Measurements from ENCODE around the gene PEX16.

Gene PEX16

GRCh38 chr11:45917623-45918330 is at the start of gene PEX16:
TSS of gene PEX16 (minus strand) at chr11:45917877. CDS start at chr11:45917811, 66 bp downstream.
- DNase-seq: peak; percentile 94

GRCh38 chr11:45964911-45965389 is 47.3 kb upstream of the PEX16 start:
- peak; percentile 35 for DNase-seq

- no peak for DNase-seq
Observed at GRCh38 chr11:45961751-45962240, 44.1 kb upstream of the PEX16 start.

GRCh38 chr11:45960387-45961095 is 42.9 kb upstream of the PEX16 start:
- no peak for DNase-seq

GRCh38 chr11:45959851-45960250 is 42.2 kb upstream of the PEX16 start:
- DNase-seq: no peak

GRCh38 chr11:45949992-45950407 is 32.3 kb upstream of the PEX16 start:
- no peak for DNase-seq

DNA sequence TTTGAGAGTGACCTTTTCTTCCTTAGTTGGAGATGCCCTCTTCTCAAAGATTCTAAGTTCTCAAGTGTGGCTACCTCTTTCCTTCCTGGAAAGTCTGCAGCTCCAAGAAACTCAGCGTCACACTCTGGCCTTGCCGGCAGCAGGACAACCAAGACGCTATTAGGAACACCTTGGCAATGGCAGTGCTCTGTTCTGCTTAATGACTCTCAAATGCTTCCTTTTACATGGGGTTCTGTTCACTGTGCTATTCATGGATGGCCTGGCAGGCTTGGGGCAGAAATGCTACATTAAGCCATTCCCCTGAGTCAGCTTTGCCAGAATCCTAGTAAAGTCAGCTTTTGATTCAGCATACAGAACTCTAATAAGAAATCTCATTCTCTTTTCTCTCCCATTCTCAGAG is 30.7 kb upstream of the PEX16 start:
- DNase-seq: no peak

GRCh38 chr11:45947885-45948284 is 30.2 kb upstream of the PEX16 start:
- no peak for DNase-seq

- DNase-seq: no peak
Observed at GRCh38 chr11:45945397-45945999, 27.8 kb upstream of the PEX16 start.

DNA sequence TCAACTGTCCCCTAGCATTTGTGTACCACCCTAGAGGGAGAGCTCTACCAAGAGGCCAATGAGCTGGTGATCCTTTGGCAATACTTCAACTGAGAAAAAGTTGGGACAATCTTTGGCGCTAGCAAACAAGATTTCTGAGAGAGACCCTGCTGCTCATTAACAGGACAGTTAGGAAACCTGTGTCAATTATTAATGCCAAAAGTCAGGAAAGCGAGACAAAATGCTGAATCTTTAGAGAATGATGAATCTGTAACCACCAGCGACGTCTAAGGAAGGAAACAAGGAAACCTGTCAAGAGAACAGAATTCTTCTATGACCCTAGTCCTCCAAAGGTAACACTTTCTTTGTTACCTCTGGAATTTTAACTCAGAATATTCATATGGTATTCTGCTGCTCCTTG is 24.7 kb upstream of the PEX16 start:
- DNase-seq: no peak

- no peak for DNase-seq
Observed at GRCh38 chr11:45941285-45941684, 23.6 kb upstream of the PEX16 start.

GRCh38 chr11:45939836-45940235 is 22.2 kb upstream of the PEX16 start:
- no peak for DNase-seq

- no peak for DNase-seq
Observed at GRCh38 chr11:45937916-45938315, 20.2 kb upstream of the PEX16 start.

GRCh38 chr11:45936511-45937054 is 18.9 kb upstream of the PEX16 start:
- no peak for DNase-seq

DNA sequence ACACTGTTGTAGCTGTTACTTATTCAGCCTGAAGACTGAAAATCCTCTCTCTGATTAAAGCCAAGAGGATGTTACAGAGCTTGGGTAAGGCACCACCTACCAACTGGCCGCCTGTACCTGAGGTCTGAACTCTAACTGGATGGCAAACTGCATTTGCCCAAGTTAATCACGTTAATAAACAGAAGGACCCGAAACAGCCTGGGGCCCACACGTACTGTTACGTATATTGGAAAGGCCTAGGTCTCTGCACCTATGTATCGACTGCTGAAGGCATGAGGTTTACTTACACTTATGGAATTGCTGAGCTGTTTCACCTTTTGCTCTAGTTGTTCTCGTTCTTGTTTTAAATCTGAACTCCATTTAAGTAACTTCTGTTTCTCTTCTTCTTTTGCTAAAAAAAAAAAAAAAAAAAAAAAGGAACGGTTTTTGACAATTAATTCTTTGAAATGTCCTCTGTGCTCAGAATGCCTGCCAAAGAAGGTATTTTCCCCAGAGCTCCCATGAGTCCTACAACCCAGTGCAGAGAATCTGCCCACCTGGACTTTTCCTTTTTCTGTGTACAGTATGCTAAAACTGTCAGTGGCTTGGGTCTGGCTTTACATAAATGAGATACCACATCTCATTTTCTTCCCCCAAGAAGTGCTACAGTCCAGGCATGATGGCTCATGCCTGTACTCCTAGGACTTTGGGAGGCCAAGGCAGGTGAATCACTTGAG is 17.8 kb upstream of the PEX16 start:
- DNase-seq: no peak

GRCh38 chr11:45934580-45935318 is 17.1 kb upstream of the PEX16 start:
- DNase-seq: no peak

GRCh38 chr11:45933846-45934579 is 16.3 kb upstream of the PEX16 start:
- DNase-seq: no peak

GRCh38 chr11:45933131-45933831 is 15.6 kb upstream of the PEX16 start:
- DNase-seq: no peak

- no peak for DNase-seq
Observed at GRCh38 chr11:45932217-45932616, 14.5 kb upstream of the PEX16 start.

GRCh38 chr11:45931739-45932138 is 14.1 kb upstream of the PEX16 start:
- DNase-seq: no peak

Measured in activated effector memory CD4-positive, alpha-beta T cell treated with Interleukin-2 at 50 U/mL for 16 hours (primary cell).